HepG2 (cell line): ENCODE results near the gene ATXN2. TPM values are rescaled to one million over a fixed set of nuclear protein-coding genes. Genes with fewer than 3 reads are reported as not detected.

ENCODE experiments used
- ATAC-seq: fragments of 200-7000 bp; cut with Tn5 transposase; 3 replicates; pipeline ENCODE4 v1.9.1; 2020; ENCODE audit warnings: mild to moderate bottlenecking, moderate library complexity
- BruUV-seq: library from RNA; stranded (reverse); fragments of 400-500 nt; replicated peaks from 2 replicates; lab custom pipeline; 2021; lab: Mats Ljungman, UMichigan
- CTCF ChIA-PET: fragments of 300-600 bp; formaldehyde crosslinking; extraction: SDS; loops from one replicate; lab custom pipeline; 2021; ENCODE audit warnings: low total read pairs, inconsistent platforms, low intra/inter-chr PET ratio; lab: Yijun Ruan, JAX
- POLR2A ChIA-PET: fragments of 350-600 bp; sonication (Branson Sonifier 250); formaldehyde crosslinking; loops from one replicate; lab custom pipeline; 2020; ENCODE audit warnings: antibody characterized with exemption, inconsistent platforms; lab: Yijun Ruan, JAX
- DNase-seq: peaks from one replicate; pipeline ENCODE4 v3.0.0-alpha.2; 2015; ENCODE audit warnings: low spot score
- FAIRE-seq: peaks from 3 replicates; lab custom pipeline; 2011; peaks lifted over from hg19 to GRCh38; lab: Jason Lieb, UNC
- H2AFZ ChIP-seq: one replicate; pipeline ENCODE4 v1.6.1; 2011; ENCODE audit warnings: low read length, inconsistent platforms
- H3K27ac ChIP-seq: fragments of 300-600 bp; 3 replicates; pipeline ENCODE4 v1.8.0; 2011; ENCODE audit warnings: mixed run types, mild to moderate bottlenecking, mixed read lengths, low read length, inconsistent platforms; ENCODE audit not compliant: insufficient read depth; ENCODE audit errors: extremely low read length
- H3K27me3 ChIP-seq, 2 experiments: fragments of 200-600 bp in 1 of 2; 2 replicates in 1 of 2; 3 replicates in 1 of 2; pipeline versions ENCODE4 v1.6.0 to v1.8.0; 2011; ENCODE audit warnings: low read length in 2 of 2, mild to moderate bottlenecking in 2 of 2, moderate library complexity in 2 of 2, inconsistent platforms in 1 of 2; ENCODE audit not compliant: insufficient read depth in 2 of 2, control insufficient read depth in 1 of 2
- H3K36me3 ChIP-seq, 2 experiments: fragments of 200-600 bp in 1 of 2; replicated peaks in 1 of 2; 2 replicates in 1 of 2; 3 replicates in 1 of 2; pipeline versions ENCODE4 v1.5.1 to v1.8.0; 2011; ENCODE audit warnings: low read length in 2 of 2, inconsistent platforms in 1 of 2; ENCODE audit not compliant: insufficient read depth in 2 of 2, control insufficient read depth in 1 of 2
- H3K4me1 ChIP-seq: 2 replicates; pipeline ENCODE4 v1.5.1; 2012; ENCODE audit warnings: low read length, inconsistent platforms; ENCODE audit not compliant: insufficient read depth
- H3K4me2 ChIP-seq: 2 replicates; pipeline ENCODE4 v1.6.0; 2011; ENCODE audit warnings: low read depth, low read length, inconsistent platforms
- H3K4me3 ChIP-seq, 3 experiments: fragments of 200-600 bp in 1 of 3; sonication (generic), shearing (Covaris generic) in 1 of 3; replicated peaks in 1 of 3; 2 replicates each; pipeline ENCODE4 v1.5.1; 2011 to 2016; ENCODE audit warnings: low read length in 3 of 3, inconsistent platforms in 2 of 3, low read depth in 2 of 3, mild to moderate bottlenecking in 2 of 3, control low read depth in 1 of 3, mixed read lengths in 1 of 3; ENCODE audit not compliant: insufficient read depth in 1 of 3
- H3K79me2 ChIP-seq: one replicate; pipeline ENCODE4 v1.6.1; 2011; ENCODE audit warnings: low read length, inconsistent platforms; ENCODE audit not compliant: insufficient read depth
- H3K9ac ChIP-seq: 2 replicates; pipeline ENCODE4 v1.6.0; 2011; ENCODE audit warnings: mild to moderate bottlenecking, low read depth, low read length, inconsistent platforms; ENCODE audit not compliant: insufficient read depth
- H3K9me3 ChIP-seq: 2 replicates; pipeline ENCODE4 v1.5.1; 2012; ENCODE audit warnings: mild to moderate bottlenecking, low read length
- H4K20me1 ChIP-seq: 2 replicates; pipeline ENCODE4 v1.6.0; 2011; ENCODE audit warnings: inconsistent platforms, mild to moderate bottlenecking, low read length, moderate library complexity; ENCODE audit not compliant: insufficient read depth
- ARNT2 ChIP-seq: sonication (generic); formaldehyde crosslinking; IDR thresholded peaks from 2 replicates; pipeline ENCODE4 v1.8.0; 2022; ENCODE audit warnings: mild to moderate bottlenecking, low read depth, missing genetic modification reagents, moderate library complexity
- CC2D1A ChIP-seq: sonication (generic); formaldehyde crosslinking; IDR thresholded peaks from 2 replicates; pipeline ENCODE4 v1.8.1; 2023; ENCODE audit warnings: mild to moderate bottlenecking, missing genetic modification reagents
- HIVEP1 ChIP-seq: sonication (generic); formaldehyde crosslinking; IDR thresholded peaks from 2 replicates; pipeline ENCODE4 v1.4.0; 2020; ENCODE audit warnings: mild to moderate bottlenecking, missing genetic modification reagents
- KLF6 ChIP-seq: IDR thresholded peaks from 2 replicates; pipeline ENCODE4 v1.8.0; 2016; ENCODE audit warnings: missing biosample characterization, missing genetic modification reagents
- ZNF792 ChIP-seq: IDR thresholded peaks from 2 replicates; pipeline ENCODE4 v1.6.1; 2016
- ZSCAN20 ChIP-seq: sonication (generic); formaldehyde crosslinking; IDR thresholded peaks from 2 replicates; pipeline ENCODE4 v1.4.0; 2020; ENCODE audit warnings: missing genetic modification reagents, mild to moderate bottlenecking, borderline replicate concordance
- ZSCAN29 ChIP-seq: sonication (generic); formaldehyde crosslinking; conservative IDR thresholded peaks from 2 replicates; pipeline ENCODE4 v1.4.0; 2020; ENCODE audit warnings: mild to moderate bottlenecking, missing genetic modification reagents
- WGBS: methylation state at CpG from one replicate; pipeline ENCODE4 v1.1.6; 2017; ENCODE audit warnings: low lambda C conversion rate; 5-methylcytosine and 5-hydroxymethylcytosine counted together
- in situ Hi-C: cut with HindIII; loops from 2 replicates; pipeline ENCODE4 v1.10.0; 2017; ENCODE audit warnings: low pct_unique_long_range_greater_than_20kb; ENCODE audit not compliant: extremely low pct_ligation_motif_present
- intact Hi-C: fragments of 100-400 bp; cut with micrococcal nuclease; formaldehyde crosslinking; loops from one replicate; pipeline ENCODE4 v1.10.0; 2022; ENCODE audit not compliant: unreplicated experiment
- polyA plus RNA-seq, 8 experiments: library from polyadenylated mRNA; depleted of rRNA in 3 of 8; stranded (reverse) in 7 of 8; unstranded in 1 of 8; fragments of >200 nt; fragmentation: Illumina TruSeq in 4 of 8; extraction: Trizol in 4 of 8; gene quantifications; 2 replicates each; pipeline versions ENCODE4 v1.2.1 to v1.2.3, GENCODE V29; 2011 to 2016; ENCODE audit warnings: low read depth in 4 of 8, missing spikeins in 1 of 8, mixed read lengths in 1 of 8; ENCODE audit not compliant: insufficient read depth in 1 of 8
- total RNA-seq, 5 experiments: library from RNA; depleted of rRNA; stranded (reverse); fragments of >200 nt; fragmentation: Illumina TruSeq; extraction: Trizol; gene quantifications; 2 replicates each; pipeline ENCODE4 v1.2.3, GENCODE V29; 2016; ENCODE audit warnings: low read depth in 1 of 5
- TF ChIP-seq, protein P1 (sequence below): sonication (generic); formaldehyde crosslinking; IDR thresholded peaks from 2 replicates; pipeline ENCODE4 v1.5.0; 2020; ENCODE audit warnings: missing genetic modification reagents, mild to moderate bottlenecking, borderline replicate concordance
- TF ChIP-seq, protein P2 (sequence below): sonication (generic); formaldehyde crosslinking; IDR thresholded peaks from 2 replicates; pipeline ENCODE4 v1.5.0; 2020; ENCODE audit warnings: missing genetic modification reagents
- TF ChIP-seq, protein P3 (sequence below): sonication (generic); formaldehyde crosslinking; IDR thresholded peaks from 2 replicates; pipeline ENCODE4 v1.8.0; 2022; ENCODE audit warnings: mild to moderate bottlenecking, missing genetic modification reagents, borderline replicate concordance
- TF ChIP-seq, protein P4 (sequence below): sonication (generic); formaldehyde crosslinking; IDR thresholded peaks from 2 replicates; pipeline ENCODE4 v1.5.0; 2020; ENCODE audit warnings: mild to moderate bottlenecking, missing genetic modification reagents

Gene ATXN2
- total and polyA plus RNA-seq, 2 of the 13 experiments (the other 11 are each of a cell fraction or from before 2014, with no cell fraction given): 18.1 to 27.1 TPM

DNA sequence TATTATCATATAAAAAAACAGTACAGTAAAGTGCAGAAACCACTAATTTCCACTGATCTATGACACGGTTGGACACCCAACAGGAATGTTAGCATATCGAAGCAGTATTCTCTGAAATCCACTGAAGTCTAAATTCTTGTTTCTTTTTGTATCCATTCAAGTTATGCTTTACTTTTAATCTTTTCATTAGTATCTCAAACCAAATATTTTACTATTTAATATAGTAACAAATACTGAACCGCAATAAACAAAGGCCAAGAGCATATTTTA lies 41.1 kb downstream of the ATXN2 start:
- in situ Hi-C loops: no loop called here
- ATAC-seq: no peak
- peaks cover 77% of the 10 kb centered on the region for H3K79me2 ChIP-seq
- intact Hi-C loops: no loop called here
- no peak overlapping the region for H3K9ac ChIP-seq
- H3K36me3 ChIP-seq: peaks cover 0 to 12% of the 10 kb centered on the region in 2 experiments; a peak in 2 of 5 replicates
- no peak for DNase-seq
- ChIA-PET CTCF (no interaction called here), POLR2A (no interaction called here)
- H3K4me3 ChIP-seq: no peak overlapping the region
- no peaks in the 10 kb centered on the region for H3K9me3 ChIP-seq
- no peak overlapping the region for H2AFZ ChIP-seq
- no peaks in the 10 kb centered on the region for H3K4me1 ChIP-seq
- H3K4me2 ChIP-seq: no peak overlapping the region
- no peak overlapping the region for H3K27ac ChIP-seq
- H3K27me3 ChIP-seq: no peaks in the 10 kb centered on the region
- TF ChIP-seq CC2D1A: no peak
- TF ChIP-seq ARNT2 (CRISPR knock-in tag): no peak
- no peak for TF ChIP-seq HIVEP1 (CRISPR knock-in tag)
- TF ChIP-seq, protein P1, sequence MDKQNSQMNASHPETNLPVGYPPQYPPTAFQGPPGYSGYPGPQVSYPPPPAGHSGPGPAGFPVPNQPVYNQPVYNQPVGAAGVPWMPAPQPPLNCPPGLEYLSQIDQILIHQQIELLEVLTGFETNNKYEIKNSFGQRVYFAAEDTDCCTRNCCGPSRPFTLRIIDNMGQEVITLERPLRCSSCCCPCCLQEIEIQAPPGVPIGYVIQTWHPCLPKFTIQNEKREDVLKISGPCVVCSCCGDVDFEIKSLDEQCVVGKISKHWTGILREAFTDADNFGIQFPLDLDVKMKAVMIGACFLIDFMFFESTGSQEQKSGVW (CRISPR knock-in tag): no peak
- no peak for TF ChIP-seq ZNF792
- FAIRE-seq: no peak
- peaks cover 27% of the 10 kb centered on the region for H4K20me1 ChIP-seq
- no TSS peak for BruUV-seq
- 93% methylated on average over 3 of the region's 3 CpGs for WGBS

DNA sequence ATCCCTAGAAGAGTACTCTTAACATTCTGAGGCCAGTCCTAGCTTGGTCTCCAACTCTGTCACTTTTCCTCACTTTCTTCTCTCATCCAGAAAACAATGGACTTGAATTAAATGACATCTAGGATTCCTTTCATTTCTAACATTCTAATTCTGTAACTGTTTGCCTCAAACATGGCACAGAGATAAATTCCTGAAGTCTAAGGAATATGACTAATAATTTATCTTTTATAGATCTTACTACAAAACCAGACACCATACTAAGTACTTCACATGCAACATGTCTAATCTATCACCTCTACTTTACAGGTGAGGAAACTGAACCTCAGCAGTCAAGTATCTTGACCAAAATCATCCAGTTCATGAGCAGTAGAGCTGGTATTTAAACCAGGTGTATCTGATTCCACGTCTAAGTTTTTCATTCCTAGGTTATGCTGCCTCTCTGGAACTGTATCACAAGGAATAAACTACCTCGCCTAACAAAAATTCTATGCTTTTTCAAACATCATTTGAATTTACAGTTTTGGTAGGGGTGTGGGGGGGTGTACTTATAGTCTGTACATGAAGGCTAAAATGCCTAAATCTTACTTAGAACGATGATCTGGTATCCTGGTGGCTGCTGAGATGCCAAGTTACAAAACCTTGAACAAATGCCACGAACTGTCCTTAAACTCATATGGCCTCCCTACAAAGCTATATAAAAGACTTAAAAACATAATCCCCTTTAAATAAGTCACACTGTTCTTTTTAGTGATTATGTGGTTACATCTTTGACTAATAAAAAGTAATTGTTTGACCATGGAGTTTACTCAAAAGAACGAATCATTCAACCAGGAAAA lies 41.6 kb downstream of the ATXN2 start:
- intact Hi-C loops (no loop called here), in situ Hi-C loops (no loop called here)
- FAIRE-seq (no peak), ATAC-seq (no peak), DNase-seq (no peak)
- Histone ChIP-seq H3K9me3 (no peaks in the 10 kb centered on the region), H3K36me3 (peaks cover 0 to 15% of the 10 kb centered on the region in 2 experiments; a peak in 2 of 5 replicates), H3K9ac (no peak overlapping the region), H3K27me3 (no peaks in the 10 kb centered on the region), H2AFZ (no peak overlapping the region), H3K4me2 (no peak overlapping the region), H3K4me1 (no peaks in the 10 kb centered on the region), H3K4me3 (no peak overlapping the region), H3K27ac (no peak overlapping the region), H3K79me2 (peaks cover 73% of the 10 kb centered on the region), H4K20me1 (peaks cover 24% of the 10 kb centered on the region)
- CTCF ChIA-PET: no interaction called here
- WGBS: 95% methylated on average over 5 of the region's 5 CpGs
- no TSS peak for BruUV-seq
- POLR2A ChIA-PET: no interaction called here
- TF ChIP-seq, protein P2, sequence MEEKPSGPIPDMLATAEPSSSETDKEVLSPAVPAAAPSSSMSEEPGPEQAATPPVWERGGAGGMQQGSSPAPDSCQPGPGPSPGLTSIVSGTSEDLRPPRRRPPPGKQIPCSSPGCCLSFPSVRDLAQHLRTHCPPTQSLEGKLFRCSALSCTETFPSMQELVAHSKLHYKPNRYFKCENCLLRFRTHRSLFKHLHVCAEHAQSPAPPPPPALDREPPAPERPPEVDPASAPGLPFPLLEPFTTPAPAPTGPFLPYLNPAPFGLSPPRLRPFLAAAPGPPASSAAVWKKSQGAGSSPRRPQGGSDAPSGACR: no peak
- TF ChIP-seq, protein P3, sequence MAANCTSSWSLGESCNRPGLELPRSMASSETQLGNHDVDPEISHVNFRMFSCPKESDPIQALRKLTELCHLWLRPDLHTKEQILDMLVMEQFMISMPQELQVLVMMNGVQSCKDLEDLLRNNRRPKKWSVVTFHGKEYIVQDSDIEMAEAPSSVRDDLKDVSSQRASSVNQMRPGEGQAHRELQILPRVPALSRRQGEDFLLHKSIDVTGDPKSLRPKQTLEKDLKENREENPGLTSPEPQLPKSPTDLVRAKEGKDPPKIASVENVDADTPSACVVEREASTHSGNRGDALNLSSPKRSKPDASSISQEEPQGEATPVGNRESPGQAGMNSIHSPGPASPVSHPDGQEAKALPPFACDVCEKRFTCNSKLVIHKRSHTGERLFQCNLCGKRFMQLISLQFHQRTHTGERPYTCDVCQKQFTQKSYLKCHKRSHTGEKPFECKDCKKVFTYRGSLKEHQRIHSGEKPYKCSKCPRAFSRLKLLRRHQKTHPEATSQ (CRISPR knock-in tag): no peak
- TF ChIP-seq ZSCAN20 (CRISPR knock-in tag) (no peak), ZSCAN29 (no peak), KLF6 (no peak)
- TF ChIP-seq, protein P4, sequence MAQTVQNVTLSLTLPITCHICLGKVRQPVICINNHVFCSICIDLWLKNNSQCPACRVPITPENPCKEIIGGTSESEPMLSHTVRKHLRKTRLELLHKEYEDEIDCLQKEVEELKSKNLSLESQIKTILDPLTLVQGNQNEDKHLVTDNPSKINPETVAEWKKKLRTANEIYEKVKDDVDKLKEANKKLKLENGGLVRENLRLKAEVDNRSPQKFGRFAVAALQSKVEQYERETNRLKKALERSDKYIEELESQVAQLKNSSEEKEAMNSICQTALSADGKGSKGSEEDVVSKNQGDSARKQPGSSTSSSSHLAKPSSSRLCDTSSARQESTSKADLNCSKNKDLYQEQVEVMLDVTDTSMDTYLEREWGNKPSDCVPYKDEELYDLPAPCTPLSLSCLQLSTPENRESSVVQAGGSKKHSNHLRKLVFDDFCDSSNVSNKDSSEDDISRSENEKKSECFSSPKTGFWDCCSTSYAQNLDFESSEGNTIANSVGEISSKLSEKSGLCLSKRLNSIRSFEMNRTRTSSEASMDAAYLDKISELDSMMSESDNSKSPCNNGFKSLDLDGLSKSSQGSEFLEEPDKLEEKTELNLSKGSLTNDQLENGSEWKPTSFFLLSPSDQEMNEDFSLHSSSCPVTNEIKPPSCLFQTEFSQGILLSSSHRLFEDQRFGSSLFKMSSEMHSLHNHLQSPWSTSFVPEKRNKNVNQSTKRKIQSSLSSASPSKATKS: no peak
